Natural killer cell (primary cell): ENCODE results near the gene USP35. TPM values are rescaled to one million over a fixed set of nuclear protein-coding genes. Genes with fewer than 3 reads are reported as not detected.

ENCODE experiments used
- ATAC-seq, 3 donors: fragments of 150-1000 bp in 2 of 3; fragments of 200-7000 bp in 1 of 3; cut with Tn5 transposase; 1 replicate in 1 of 3; 2 replicates in 2 of 3; pipeline ENCODE4 v1.10.0; 2021; ENCODE audit warnings: mild to moderate bottlenecking in 2 of 3, moderate library complexity in 2 of 3
- DNase-seq, 2 donors: peaks; one replicate each; pipeline versions ENCODE4 v3.0.0 to v3.0.0-alpha.2; 2013 to 2021; ENCODE audit warnings: mixed read lengths in 1 of 2
- H3K27ac ChIP-seq: one replicate; pipeline ENCODE4 v1.5.1; 2013; ENCODE audit warnings: mild to moderate bottlenecking, low read length
- H3K27me3 ChIP-seq: one replicate; pipeline ENCODE4 v1.6.1; 2013; ENCODE audit warnings: low read length; ENCODE audit not compliant: control insufficient read depth, insufficient read depth
- H3K36me3 ChIP-seq: one replicate; pipeline ENCODE4 v1.6.1; 2013; ENCODE audit warnings: low read length; ENCODE audit not compliant: control insufficient read depth, insufficient read depth
- H3K4me1 ChIP-seq: one replicate; pipeline ENCODE4 v1.6.1; 2013; ENCODE audit warnings: low read length; ENCODE audit not compliant: control insufficient read depth, insufficient read depth
- H3K4me3 ChIP-seq: one replicate; pipeline ENCODE4 v1.5.1; 2013; ENCODE audit warnings: low read length
- H3K9me3 ChIP-seq: one replicate; pipeline ENCODE4 v1.6.1; 2013; ENCODE audit warnings: low read length; ENCODE audit not compliant: control insufficient read depth, insufficient read depth
- H3K27ac Mint-ChIP-seq, 2 donors: one replicate each; pipeline ENCODE4 v1.8.0; 2022; ENCODE audit warnings: mild to moderate bottlenecking in 2 of 2, mixed read lengths in 2 of 2, moderate library complexity in 1 of 2
- H3K27me3 Mint-ChIP-seq, 2 donors: one replicate each; pipeline ENCODE4 v1.8.0; 2022; ENCODE audit warnings: low read depth in 2 of 2, mixed read lengths in 2 of 2
- H3K36me3 Mint-ChIP-seq: one replicate; pipeline ENCODE4 v1.8.0; 2022; ENCODE audit warnings: mixed read lengths
- H3K4me1 Mint-ChIP-seq, 2 donors: one replicate each; pipeline ENCODE4 v1.8.0; 2022; ENCODE audit warnings: mixed read lengths in 2 of 2
- H3K4me3 Mint-ChIP-seq: one replicate; pipeline ENCODE4 v1.8.0; 2022; ENCODE audit warnings: mild to moderate bottlenecking, moderate library complexity, mixed read lengths
- H3K9me3 Mint-ChIP-seq, 2 donors: one replicate each; pipeline ENCODE4 v1.8.0; 2022; ENCODE audit warnings: mixed read lengths in 2 of 2
- CTCF ChIP-seq: fragments of 200-600 bp; IDR thresholded peaks from one replicate; pipeline ENCODE4 v1.8.0; 2022; ENCODE audit warnings: antibody characterized with exemption
- WGBS: methylation state at CpG from one replicate; pipeline ENCODE4 v1.1.7; 2013; ENCODE audit warnings: missing lambda C conversion rate; ENCODE audit not compliant: insufficient coverage; 5-methylcytosine and 5-hydroxymethylcytosine counted together
- intact Hi-C: fragments of 100-400 bp; cut with micrococcal nuclease; formaldehyde crosslinking; loops from one replicate; pipeline ENCODE4 v1.14.2; 2022
- total RNA-seq, 4 donors: library from RNA; stranded (reverse); fragments of 120-200 nt in 1 of 4; gene quantifications; one replicate each; pipeline versions ENCODE4 v1.2.3 to v1.2.4, GENCODE V29; 2013 to 2022

USP35 gene
- total RNA-seq, 3 donors from 2014 or later (not counting 1 experiment from before 2014, with no cell fraction given) = 6.1 to 8.5 (median 8.1) TPM

GRCh38 chr11:78248903-78249302 lies 60.2 kb downstream of the USP35 start:
- Histone ChIP-seq H3K27me3 (no peaks in the 10 kb centered on the region), H3K9me3 (no peaks in the 10 kb centered on the region), H3K36me3 (no peaks in the 10 kb centered on the region), H3K27ac (no peak overlapping the region), H3K4me1 (no peaks in the 10 kb centered on the region), H3K4me3 (no peak overlapping the region)
- no peak for TF ChIP-seq CTCF
- no peaks in the 10 kb centered on the region for H3K36me3 Mint-ChIP-seq
- H3K4me3 Mint-ChIP-seq = no peak overlapping the region
- intact Hi-C loops = no loop called here
- H3K27me3 Mint-ChIP-seq = no peaks in the 10 kb centered on the region
- no peak for DNase-seq
- H3K4me1 Mint-ChIP-seq = no peaks in the 10 kb centered on the region
- no peak overlapping the region for H3K27ac Mint-ChIP-seq
- no peak for ATAC-seq
- no peaks in the 10 kb centered on the region for H3K9me3 Mint-ChIP-seq

- no peak overlapping the region for H3K4me3 Mint-ChIP-seq
Measured at GRCh38 chr11:78250099-78250498, 61.4 kb downstream of the USP35 start.

DNA sequence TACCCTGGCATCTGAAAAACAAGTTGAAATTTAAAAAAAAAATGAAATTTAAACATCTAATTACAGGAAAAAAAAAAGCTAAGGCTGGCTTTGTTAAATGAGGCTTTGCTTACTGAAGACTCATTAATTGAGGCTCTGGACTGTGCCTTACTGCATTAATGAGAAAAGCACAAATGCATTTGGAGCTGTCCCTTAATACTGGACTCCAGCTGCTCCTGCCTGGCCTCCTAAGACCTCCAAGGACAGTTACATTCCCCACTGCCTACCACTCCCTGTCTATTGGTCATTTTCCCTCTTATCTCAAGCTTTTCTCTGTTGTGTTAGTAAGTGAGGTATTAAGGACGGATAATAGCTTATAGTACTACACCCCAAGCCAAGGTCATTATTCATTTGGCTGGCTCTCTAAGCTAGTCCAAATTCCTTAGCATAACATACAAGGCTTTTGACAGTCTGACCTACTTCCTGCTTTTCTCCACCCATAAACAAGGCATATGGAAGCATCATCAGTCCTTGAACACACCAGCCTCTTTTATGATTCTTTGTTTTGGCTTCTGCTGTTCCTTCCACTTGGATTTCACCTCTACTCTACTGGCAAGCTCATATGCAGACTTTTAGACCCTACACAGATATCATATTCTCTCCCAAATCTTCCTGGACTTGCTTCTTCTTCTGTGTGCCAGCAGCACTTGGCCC lies 62.5 kb downstream of the USP35 start:
- no peak for TF ChIP-seq CTCF
- WGBS = 100% methylated on average over 1 of the region's 1 CpG
- intact Hi-C loops = no loop called here
- H3K4me3 Mint-ChIP-seq = no peak overlapping the region
- DNase-seq (no peak), ATAC-seq (no peak)
- H3K36me3 Mint-ChIP-seq = no peaks in the 10 kb centered on the region
- Histone ChIP-seq H3K4me1 (no peaks in the 10 kb centered on the region), H3K9me3 (no peaks in the 10 kb centered on the region), H3K4me3 (no peak overlapping the region), H3K27ac (no peak overlapping the region), H3K27me3 (no peaks in the 10 kb centered on the region), H3K36me3 (no peaks in the 10 kb centered on the region)
- H3K27me3 Mint-ChIP-seq = no peaks in the 10 kb centered on the region
- no peaks in the 10 kb centered on the region for H3K9me3 Mint-ChIP-seq
- no peak overlapping the region for H3K27ac Mint-ChIP-seq
- no peaks in the 10 kb centered on the region for H3K4me1 Mint-ChIP-seq

More at GRCh38 chr11:78250099-78250498, 61.4 kb downstream of the USP35 start:
- Histone ChIP-seq H3K36me3 (no peaks in the 10 kb centered on the region), H3K4me3 (no peak overlapping the region), H3K9me3 (no peaks in the 10 kb centered on the region), H3K27ac (no peak overlapping the region), H3K27me3 (no peaks in the 10 kb centered on the region), H3K4me1 (no peaks in the 10 kb centered on the region)
- TF ChIP-seq CTCF = no peak
- Mint-ChIP-seq H3K36me3 (no peaks in the 10 kb centered on the region), H3K27ac (no peak overlapping the region), H3K4me1 (no peaks in the 10 kb centered on the region), H3K9me3 (no peaks in the 10 kb centered on the region), H3K27me3 (no peaks in the 10 kb centered on the region)
- DNase-seq = no peak
- WGBS = 92% methylated on average over 8 of the region's 8 CpGs
- intact Hi-C loops = no loop called here
- no peak for ATAC-seq

GRCh38 chr11:78253797-78254196 lies 65.1 kb downstream of the USP35 start:
- TF ChIP-seq CTCF = no peak
- no peak overlapping the region for H3K27ac ChIP-seq
- Mint-ChIP-seq H3K4me3 (no peak overlapping the region), H3K27me3 (no peaks in the 10 kb centered on the region), H3K9me3 (no peaks in the 10 kb centered on the region), H3K4me1 (no peaks in the 10 kb centered on the region), H3K36me3 (no peaks in the 10 kb centered on the region), H3K27ac (no peak overlapping the region)
- no peak overlapping the region for H3K4me3 ChIP-seq
- 96% methylated on average over 3 of the region's 4 CpGs for WGBS
- intact Hi-C loops = no loop called here
- no peaks in the 10 kb centered on the region for H3K9me3 ChIP-seq
- no peaks in the 10 kb centered on the region for H3K27me3 ChIP-seq
- DNase-seq = no peak
- no peaks in the 10 kb centered on the region for H3K36me3 ChIP-seq
- H3K4me1 ChIP-seq = no peaks in the 10 kb centered on the region
- no peak for ATAC-seq
